Measurements from ENCODE around the gene KCTD15.
"Not testable (repeated sequence)": the region's sequence is repeated elsewhere in the genome, so short reads cannot be mapped to it uniquely, and the experiment has no call there.

Gene KCTD15

DNA sequence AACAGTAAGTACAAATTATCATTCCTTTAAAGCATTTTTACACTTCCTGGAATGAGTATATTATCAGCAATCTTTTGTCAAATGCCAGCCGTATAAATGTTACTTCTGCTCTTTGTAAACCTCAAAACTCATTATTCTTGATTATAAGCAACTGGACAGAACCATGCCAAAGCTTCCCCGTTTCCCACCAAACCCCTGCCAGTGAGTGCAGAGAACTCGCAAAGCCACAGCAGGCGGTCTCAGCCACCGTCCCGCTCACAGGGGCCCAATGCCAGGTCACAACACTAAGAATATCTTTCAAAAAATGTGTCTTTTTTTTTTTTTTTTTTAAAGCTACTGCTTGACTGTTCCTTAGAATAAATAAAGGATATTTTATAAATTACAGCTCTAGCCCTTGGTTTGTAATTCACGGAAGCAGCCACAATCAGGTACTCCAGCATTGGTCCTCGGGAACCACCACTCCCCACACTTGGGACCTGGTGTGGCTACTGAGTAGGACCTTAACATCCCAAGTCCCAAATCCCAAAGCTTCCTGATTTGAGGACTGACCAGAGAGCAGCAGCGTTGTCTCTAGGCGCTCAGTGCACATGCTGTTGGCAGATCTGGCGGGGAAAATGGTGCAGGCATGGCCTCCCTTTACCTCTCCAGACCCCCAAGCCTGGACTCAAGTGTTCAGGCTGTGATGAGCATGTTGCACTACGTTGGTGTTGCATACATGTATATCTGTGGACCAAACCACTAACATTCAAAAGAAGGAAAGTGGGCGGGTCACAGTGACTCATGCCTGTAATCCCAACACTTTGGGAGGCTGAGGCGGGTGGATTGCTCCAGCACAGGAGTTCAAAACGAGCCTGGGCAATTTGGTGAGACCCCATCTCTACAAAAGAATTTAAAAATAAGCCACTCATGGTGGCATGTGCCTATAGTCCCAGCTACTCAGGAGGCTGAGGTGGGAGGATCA, 19.0 kb downstream of the KCTD15 start:
- no peak for DNase-seq

DNA sequence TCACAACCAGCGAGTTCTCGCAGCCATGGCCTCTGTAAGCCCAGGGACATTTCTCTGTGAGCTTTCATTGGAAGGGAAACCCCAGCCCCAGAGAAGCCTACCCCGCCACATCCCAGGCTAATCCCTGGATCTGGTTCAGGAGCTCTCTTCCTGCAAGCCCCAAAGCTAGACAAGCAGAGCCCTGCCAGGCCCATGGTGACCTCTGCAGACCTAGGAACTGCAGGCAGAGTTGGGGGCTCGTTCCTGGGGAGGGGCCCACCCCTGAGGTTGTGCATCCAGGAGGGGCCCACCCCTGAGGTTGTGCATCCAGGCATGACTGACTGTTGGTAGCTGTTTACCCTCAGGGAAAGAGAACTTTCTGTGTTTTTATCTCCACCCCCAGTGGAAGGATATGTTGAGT, 21.7 kb downstream of the KCTD15 start:
- DNase-seq, result no peak

DNA sequence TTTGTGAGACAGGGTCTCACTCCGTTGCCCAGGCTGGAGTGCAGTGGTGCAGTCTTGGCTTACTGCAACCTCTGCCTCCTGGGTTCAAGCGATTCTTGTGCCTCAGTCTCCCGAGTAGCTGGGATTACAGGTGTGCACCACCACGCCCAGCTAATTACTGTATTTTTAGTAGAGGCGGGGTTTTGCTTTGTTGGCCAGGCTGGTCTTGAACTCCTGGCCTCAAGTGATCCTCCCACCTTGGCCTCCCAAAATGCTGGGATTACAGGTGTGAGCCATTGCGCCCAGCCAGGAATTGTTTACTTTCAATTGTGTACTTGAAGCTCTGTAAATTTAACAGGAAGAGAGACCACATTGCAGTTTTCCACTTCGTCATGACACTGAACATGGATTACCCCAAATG, 22.4 kb downstream of the KCTD15 start:
- DNase-seq, result not testable (repeated sequence)

DNA sequence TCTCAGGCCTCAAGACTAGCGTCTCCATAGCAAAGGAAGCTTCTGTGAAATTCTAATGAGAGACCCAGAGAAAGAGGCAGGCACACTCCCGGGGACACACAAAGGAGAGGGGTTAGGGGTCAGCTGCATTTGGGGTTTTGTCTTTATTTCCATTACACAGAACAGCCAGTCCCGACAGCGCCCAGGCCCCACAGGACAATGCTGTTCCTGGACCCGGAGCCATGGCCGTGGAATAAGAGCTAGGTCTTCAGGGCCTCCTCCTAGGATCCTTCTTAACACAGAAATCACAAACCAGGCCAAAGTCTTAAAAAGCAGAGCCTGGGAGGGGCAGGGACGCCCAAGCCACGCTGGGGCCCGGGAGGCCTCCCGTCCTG, 22.8 kb downstream of the KCTD15 start:
- DNase-seq, result no peak

DNA sequence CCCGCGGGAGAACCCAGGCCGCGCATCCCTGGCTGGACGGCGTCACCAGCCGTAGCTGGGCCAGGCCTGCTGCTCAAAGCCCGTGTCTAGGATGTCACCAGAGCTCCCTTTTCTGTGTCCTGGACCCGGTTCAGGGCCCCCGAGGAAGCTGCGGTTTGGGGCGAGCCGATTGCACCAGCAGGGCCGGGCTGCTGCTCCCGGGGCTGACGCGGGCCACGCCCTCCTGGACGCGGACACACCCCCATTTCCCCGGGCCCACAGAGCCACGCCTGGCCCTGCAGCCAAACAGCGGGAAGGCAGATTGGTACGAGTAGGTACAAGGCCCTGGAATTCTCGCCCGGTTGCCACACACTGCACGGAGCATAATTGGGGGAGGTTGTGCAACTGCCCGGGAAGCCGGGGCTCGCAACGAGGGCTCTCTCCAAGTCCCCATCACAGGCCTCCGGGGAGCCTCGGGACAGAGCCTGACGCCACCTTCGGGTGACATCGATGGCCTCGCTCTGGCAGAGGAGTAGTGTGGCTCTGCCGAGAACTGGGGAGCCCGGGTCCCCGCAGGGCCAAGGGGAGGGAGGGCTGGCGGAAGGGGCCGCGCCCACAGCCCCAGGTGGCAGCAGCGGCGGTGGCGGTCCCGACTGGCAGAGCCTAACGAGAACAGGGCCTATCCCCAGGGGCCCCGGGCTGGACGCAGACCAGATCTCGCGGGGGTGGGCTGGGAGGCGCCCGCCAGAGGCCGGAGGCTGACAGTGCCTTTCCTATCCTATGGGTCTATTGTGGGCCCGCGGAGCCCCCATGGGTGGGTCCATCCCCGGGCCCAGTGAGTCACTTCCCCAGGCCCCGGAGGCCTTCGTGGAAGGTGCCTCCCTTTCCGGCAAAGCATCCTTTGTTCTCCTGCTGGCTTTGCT, 23.5 kb downstream of the KCTD15 start:
- peak; percentile 85 for DNase-seq

DNA sequence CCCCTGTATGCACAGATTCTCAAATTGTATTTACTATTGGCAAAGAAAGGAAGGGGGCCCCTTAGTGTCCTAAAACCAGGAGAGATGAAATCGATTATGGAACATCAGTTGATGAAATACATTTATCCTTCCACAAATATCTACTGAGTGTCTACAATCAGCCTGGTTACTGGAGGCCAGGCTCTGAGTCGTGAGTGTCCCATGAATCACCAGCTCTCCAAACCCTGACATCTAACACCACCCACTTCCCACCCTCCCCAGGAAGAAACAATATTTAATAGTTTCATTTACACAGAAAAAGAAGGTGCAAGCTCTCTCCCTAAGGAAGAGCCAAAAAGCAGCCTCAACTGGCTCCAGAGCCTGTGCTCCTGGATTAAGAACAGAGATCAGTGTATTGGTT, 25.2 kb downstream of the KCTD15 start:
- no peak for DNase-seq

DNA sequence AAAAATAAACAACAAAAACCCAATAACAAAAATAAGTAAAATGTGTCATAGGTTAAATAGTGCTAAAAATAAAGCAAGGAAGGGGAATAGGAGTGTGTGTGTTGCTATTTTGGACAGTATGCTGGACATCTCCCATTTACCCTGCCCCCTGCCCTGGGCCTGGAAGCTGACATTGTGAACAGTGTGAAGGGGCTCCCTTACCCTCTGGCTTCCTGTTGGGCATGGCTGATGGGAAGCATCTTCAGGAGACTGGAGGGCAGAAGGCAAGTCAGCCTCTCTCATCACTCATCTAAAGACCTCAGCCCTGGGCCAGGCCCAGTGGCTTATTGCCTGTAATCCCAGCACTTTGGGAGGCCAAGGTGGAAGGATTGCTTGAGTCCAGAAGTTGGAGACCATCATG, 26.7 kb downstream of the KCTD15 start:
- no peak for DNase-seq

DNA sequence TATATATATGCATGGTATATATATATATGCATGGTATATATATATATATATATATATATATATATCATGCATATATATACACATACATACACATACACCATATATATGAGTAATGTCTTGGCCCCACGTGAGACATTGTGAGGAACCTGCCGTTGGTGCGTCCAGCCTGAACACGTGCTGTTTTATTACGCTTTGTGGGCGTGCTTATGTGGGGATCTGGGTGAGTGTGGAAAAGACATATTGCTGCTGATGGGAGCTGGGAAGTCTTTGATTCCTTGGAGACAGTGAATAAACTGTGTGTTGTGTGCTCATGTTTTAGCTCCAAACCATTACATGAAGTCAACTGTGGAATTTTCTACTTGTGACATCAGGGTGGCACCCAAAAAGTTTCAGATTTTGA, 28.9 kb downstream of the KCTD15 start:
- DNase-seq, result no peak

DNA sequence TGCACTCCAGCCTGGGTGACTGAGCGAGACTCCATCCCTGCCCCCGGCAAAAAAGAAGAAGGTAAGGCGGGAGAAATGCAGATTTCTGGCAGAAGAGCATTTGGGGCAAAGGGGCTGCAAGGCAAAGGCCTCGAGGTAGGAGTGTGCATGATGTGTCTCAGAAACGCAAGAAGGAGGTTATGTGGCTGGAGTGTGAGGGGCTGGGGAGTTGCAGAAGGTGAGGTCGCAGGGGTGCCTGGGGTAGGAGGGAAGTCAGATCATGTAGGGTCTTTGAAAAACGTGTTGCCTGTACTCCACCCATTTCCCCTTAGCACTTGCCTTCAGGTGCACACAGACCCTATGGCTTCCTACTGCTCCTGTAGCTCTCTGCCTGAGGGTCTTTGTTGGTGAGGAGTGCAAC, 29.9 kb downstream of the KCTD15 start:
- DNase-seq, result no peak

DNA sequence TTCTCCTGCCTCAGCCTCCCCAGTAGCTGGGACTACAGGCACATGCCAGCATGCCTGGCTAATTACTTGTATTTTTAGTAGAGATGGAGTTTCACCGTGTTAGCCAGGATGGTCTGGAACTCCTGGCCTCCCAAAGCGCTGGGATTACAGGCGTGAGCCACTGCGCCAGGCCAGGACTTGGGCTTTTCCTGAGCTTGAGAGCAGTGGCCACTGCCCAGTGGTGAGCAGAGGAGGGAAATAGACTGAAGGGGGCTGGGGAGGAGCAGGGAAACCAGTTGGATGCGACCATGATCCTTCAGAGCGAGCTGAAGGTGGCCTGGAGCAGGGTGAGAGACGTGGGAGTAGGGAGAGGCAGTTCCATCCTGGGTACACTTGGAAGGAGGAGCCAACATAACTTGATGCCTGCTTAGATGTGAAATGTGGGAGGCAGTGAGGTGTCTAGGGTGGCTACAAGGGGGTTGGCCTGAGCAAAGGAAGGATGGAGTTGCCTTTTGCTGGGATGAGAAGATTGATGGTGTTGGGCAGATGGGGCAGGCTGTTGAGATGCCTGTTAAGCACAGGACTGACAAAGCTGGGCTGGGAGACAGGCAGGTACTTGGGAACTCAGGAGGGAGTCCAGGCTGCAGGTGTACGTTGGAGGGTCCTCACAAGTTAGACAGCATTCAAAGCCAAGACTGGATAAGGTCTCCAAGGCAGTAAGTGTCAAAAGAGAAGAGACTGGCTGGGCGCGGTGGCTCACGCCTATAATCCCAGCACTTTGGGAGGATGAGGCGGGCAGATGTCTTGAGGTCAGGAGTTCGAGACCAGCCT, 31.8 kb downstream of the KCTD15 start:
- no peak for DNase-seq

DNA sequence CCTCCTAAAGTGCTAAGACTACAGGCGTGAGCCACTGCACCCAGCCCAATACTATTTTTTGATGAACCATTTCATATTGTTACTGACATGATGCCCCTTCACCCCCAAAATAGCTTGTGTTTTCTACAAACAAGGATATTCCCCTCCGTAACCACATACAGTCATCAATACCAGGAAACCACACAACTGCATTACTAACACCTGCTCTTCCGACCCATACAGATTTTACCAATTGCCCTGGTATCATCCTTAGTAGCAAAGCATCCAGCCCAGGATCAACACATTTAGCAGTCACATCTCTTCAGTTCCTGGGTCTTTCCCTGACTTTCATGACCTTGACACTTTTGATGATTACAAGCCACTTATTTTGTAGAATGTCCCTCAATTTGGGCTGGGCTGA, 33.6 kb downstream of the KCTD15 start:
- DNase-seq, result peak; percentile 7

DNA sequence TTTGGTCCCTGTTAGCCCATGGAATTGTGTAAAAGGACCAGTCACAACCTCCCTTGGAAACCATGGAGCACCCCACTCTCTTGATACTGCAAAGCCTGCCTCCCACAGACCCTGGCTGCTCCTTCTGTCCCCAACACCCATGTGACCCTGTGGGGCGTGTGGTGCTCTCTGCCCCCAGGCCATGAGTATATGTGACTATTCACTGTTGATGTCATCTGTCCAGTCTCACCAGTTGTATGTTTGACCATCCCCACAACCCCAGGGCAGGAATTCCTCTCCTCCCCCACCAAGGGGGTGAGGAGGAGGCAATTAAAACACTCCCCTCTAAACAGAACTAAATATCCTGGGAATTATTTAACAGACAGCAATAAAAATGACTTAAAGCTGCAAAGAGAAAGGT, 35.2 kb downstream of the KCTD15 start:
- no peak for DNase-seq

DNA sequence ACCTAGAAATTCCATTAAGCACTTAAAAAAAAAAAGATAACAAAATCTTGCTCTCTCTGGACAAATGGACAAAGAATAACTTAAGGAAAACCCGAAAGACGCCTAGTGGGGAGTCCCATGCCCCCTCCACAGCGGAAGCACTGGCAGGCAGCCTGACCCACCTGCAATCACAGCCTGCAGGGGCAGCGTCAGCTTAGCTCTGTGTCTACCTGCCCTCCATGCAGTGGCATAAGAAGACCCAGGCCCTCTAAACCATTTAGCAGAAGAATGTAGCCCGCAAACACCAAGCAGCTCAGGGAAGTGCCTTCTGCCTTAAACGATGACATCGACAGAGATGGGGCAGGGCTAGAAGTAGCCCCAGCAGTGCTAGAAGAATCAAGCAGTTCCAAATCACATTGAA, 36.0 kb downstream of the KCTD15 start:
- DNase-seq, result no peak

DNA sequence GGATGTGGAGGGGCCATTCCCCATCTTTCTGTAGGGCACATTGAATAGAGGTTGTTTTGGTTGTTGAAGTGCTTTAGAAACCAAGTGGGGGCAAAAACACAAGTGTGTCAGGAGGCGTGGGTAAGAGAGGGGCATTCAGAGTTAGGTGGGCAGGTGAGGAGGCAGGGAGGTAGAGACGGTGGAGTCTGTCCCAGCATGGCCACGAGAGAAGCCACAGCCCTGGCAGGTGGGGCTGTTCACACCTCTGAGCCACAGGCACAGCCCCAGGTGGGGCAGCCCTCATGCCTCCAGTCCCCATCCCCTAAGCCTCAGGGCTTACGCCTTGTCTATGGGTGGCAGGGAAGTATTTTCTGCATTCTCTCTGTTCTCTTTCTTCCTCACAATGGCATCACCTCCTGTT, 43.7 kb downstream of the KCTD15 start:
- no peak for DNase-seq

DNA sequence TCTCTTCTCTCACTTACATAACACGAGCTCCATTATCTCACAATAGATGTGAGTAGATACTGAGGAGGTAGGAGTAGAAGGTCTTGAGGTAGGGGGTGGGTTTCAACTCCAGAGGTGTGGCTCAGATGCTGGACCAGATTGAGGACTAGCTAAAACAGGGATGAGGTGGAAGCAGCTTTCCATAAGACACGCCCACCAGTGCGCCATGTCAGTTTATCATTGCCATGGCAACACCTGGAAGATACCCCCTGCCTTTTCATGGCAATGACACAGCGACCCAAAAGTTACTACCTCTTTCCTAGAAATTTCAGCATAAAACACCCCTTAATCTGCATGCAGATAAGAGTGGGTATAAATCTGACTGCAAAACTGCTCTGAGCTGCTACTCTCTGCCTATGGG, 44.1 kb downstream of the KCTD15 start:
- DNase-seq, result no peak

DNA sequence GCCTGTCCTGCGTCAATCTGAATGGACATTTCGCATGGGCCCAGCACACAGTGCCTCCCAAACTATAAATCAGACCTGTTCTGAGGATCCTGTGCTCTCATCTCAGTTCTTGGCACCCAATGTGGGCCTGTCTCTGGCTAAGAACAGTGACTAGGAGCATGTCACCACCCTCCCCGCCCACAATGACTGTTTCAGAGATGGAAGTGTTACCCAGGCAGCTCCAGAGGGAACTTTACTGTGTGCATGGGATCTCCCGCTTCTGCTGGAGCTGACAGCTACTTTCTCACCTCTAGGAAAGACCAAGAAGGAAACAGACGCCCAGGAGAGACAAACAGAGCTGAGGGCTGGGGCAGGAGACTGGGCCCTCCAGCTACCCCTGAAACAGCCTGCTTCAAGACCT, 45.0 kb downstream of the KCTD15 start:
- DNase-seq, result no peak

DNA sequence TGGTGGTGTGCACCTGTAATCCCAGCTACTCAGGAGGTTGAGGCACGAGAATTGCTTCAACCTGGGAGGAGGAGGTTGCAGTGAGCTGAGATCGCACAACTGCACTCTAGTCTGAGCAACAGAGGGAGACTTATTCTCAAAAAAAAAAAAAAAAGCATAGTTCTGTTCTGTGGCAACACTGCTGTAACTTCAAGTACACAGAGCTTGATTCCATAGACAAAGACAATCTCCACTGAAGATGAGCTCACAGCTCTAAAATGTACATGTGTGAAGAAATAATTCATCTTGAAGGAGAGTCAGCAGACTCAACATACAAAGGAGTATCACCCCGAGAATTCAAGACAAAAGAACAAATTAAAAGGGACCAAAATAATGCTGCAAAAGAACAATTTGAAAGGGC, 47.8 kb downstream of the KCTD15 start:
- DNase-seq, result no peak

DNA sequence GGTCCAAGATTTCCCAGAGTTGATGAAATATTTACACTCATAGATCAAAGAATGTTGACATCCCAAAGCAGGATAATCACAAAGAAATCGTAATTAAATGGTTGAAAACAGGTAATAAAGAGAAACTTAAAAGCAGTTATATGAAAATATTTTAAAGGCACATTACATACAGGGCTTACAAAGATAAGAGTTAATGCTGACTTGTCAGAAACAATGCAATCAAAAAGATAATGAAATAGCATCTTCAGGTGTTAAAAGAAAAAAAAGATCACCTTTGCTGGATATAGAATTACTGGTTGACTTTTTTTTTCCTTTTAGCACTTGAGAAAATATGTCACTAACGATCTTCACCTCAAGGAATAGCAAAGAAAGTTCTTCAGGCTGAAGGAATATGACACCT, 48.8 kb downstream of the KCTD15 start:
- no peak for DNase-seq

DNA sequence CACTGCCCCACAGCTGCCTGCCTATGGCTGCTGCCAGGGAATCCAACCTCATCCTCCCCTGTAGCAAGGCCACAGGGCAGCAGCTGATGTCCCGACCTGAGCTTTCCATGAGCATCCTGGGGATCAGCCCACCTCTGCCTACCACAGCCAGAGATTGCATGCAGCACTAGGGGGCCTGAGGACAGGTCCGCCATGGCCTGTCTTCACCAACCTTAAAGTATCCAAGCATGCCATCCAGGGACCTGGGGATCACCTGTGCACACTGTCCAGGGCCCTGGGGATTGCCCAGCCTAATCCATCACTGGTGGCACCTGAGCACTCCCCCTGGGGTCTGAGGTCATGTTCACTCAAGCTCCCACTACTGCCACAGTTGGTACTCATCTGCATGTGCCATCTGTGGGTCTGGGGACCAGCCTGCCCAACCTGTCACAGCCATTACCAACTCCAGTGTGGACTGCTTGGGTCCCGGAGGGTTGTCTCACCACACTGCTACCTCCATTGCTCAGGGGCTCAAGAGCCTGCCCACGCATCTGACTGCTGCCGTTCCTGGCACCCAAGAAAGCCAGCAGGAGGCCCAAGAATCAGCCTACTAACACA, 53.0 kb downstream of the KCTD15 start:
- DNase-seq, result no peak

DNA sequence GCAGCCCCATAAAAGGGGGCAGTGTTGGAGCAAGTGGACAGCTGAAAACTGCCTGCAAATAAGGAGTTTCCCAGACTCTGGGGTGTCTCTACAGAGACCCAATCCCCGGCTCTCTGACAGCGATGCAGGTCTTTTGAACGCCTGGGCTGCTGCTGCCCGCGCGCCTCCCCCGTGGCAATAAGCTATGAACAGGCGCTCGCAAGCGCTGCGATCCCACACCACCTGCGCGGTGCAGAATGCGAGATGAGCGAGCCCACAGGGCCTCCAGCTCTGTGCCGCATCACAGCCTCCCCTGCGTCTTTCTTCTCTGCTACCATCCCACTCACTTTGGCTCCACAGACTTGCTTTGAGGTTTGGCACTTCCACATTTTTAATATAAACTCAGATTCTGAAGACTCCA, 62.3 kb downstream of the KCTD15 start:
- no peak for DNase-seq

DNA sequence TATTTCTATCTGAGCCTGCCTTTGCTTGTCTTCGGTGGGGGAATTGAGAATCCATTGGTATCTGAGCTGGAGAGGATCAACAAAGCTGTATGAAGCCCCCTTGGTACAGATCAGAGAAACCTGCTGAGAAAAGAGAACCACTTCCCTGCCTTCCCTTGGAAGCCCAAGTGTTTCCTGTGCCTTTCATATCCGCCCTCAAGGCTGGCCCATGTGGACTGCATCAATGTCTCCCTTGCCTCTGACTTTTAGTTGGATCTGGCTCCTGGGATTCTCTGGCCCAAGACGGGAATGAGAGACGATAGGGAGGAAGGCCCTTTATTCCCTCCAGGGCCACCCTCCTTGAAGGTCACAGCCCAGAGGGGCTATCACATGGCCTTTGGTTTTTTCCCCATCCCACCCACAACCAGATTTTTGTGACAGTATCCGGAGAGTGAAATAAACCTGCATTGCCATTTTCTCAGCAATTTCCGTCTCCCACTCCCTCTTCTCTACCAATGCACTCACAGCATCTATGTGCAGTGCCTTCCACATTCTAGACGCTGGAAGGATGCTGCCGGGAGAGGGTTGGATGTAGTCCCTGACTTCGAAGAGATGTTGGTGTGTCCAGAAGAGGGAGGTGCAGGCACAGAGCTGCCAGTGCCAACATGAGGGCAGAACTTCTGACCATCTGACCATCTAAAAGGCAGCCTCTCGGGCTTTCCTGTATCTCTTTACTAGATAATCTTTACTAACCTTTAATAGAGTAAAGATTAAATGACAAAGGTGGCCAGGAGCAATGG, 63.8 kb downstream of the KCTD15 start:
- DNase-seq, result no peak

DNA sequence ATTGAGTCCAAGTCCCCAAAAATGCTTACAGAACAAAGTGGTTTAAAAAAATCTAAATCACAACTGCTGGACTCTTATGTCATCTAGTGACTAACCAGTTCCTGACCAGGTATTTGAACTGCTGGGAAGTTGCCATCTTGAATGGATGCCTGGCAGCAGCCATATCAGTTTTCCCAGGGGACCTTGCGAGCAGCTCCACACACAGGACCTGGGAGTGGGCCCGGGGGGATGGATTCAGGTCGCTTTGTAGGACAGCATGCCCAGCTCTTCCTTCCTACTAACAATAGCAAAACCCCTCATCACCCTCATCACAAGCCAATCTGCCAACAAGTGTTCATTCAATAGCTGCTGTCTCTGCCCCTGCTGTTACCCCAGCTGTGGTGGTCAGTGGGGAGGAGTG, 65.3 kb downstream of the KCTD15 start:
- DNase-seq, result no peak

Measured in activated CD4-positive, alpha-beta T cell treated with anti-CD3 and anti-CD28 coated beads, Interleukin-2, Interleukin-6, amounts not matched to agents 100 ng/mL and 50 ng/mL, durations not matched to agents 16 hours and 8 hours (primary cell).